PC-9 (cell line): Measurements from ENCODE around the gene KIF1C.

Experiments
- EZH2 ChIP-seq: fragments of 200-600 bp; sonication (generic); IDR thresholded peaks from 2 replicates; pipeline ENCODE4 v1.8.0; 2017; ENCODE audit warnings: antibody characterized with exemption, low read depth
- TF ChIP-seq, protein P1 (sequence below): fragments of 200-600 bp; sonication (generic); conservative IDR thresholded peaks from 2 replicates; pipeline ENCODE4 v1.6.1; 2017; ENCODE audit warnings: mixed run types, antibody characterized with exemption, mild to moderate bottlenecking, moderate library complexity

DNA sequence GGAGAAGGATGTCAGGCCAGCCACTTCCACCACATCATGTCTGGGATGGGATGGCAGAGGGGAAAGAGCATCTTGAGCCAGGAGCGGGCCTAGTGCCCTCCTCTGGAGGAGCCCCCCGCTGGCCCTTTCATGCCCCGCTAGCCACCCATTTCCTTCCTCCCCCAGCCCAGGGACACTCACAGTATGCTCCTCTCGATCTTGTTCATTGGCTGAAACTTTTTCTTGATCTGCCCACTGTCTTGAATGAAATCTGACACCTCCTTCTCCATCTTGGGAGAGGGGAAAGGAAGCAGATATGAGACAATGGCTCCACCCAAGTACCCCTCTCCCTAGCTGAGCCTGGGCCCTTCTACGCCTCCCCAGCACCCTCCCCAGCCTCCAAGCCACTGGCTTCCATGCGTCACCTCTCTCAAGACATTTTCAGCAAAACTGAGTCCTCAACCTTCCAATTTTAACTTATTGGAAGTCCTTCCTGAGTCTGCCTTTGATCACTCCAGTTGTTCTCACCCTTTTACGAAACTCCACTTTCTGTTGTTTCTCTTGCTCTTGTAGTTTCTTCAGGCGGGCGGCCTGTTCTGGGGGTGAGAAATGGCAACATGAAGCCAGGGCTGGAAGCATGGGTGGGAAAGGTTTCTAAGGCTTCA is 37.3 kb upstream of the KIF1C start:
- TF ChIP-seq, protein P1, sequence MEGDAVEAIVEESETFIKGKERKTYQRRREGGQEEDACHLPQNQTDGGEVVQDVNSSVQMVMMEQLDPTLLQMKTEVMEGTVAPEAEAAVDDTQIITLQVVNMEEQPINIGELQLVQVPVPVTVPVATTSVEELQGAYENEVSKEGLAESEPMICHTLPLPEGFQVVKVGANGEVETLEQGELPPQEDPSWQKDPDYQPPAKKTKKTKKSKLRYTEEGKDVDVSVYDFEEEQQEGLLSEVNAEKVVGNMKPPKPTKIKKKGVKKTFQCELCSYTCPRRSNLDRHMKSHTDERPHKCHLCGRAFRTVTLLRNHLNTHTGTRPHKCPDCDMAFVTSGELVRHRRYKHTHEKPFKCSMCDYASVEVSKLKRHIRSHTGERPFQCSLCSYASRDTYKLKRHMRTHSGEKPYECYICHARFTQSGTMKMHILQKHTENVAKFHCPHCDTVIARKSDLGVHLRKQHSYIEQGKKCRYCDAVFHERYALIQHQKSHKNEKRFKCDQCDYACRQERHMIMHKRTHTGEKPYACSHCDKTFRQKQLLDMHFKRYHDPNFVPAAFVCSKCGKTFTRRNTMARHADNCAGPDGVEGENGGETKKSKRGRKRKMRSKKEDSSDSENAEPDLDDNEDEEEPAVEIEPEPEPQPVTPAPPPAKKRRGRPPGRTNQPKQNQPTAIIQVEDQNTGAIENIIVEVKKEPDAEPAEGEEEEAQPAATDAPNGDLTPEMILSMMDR: no peak
- no peak for TF ChIP-seq EZH2
